HepG2 (cell line): ENCODE measurements around the gene CEP76. TPM values are rescaled to one million over a fixed set of nuclear protein-coding genes. Genes with fewer than 3 reads are reported as not detected.

Source experiments
- ATAC-seq: fragments of 200-7000 bp; cut with Tn5 transposase; 3 replicates; pipeline ENCODE4 v1.9.1; 2020; ENCODE audit warnings: mild to moderate bottlenecking, moderate library complexity
- BruUV-seq: library from RNA; stranded (reverse); fragments of 400-500 nt; replicated peaks from 2 replicates; lab custom pipeline; 2021; lab: Mats Ljungman, UMichigan
- CTCF ChIA-PET: fragments of 300-600 bp; formaldehyde crosslinking; extraction: SDS; loops from one replicate; lab custom pipeline; 2021; ENCODE audit warnings: low total read pairs, inconsistent platforms, low intra/inter-chr PET ratio; lab: Yijun Ruan, JAX
- POLR2A ChIA-PET: fragments of 350-600 bp; sonication (Branson Sonifier 250); formaldehyde crosslinking; loops from one replicate; lab custom pipeline; 2020; ENCODE audit warnings: antibody characterized with exemption, inconsistent platforms; lab: Yijun Ruan, JAX
- DNase-seq: peaks from one replicate; pipeline ENCODE4 v3.0.0-alpha.2; 2015; ENCODE audit warnings: low spot score
- FAIRE-seq: peaks from 3 replicates; lab custom pipeline; 2011; peaks lifted over from hg19 to GRCh38; lab: Jason Lieb, UNC
- H2AFZ ChIP-seq: one replicate; pipeline ENCODE4 v1.6.1; 2011; ENCODE audit warnings: low read length, inconsistent platforms
- H3K27ac ChIP-seq: fragments of 300-600 bp; 3 replicates; pipeline ENCODE4 v1.8.0; 2011; ENCODE audit warnings: mixed run types, mild to moderate bottlenecking, mixed read lengths, low read length, inconsistent platforms; ENCODE audit not compliant: insufficient read depth; ENCODE audit errors: extremely low read length
- H3K27me3 ChIP-seq, 2 experiments: fragments of 200-600 bp in 1 of 2; 2 replicates in 1 of 2; 3 replicates in 1 of 2; pipeline versions ENCODE4 v1.6.0 to v1.8.0; 2011; ENCODE audit warnings: low read length in 2 of 2, mild to moderate bottlenecking in 2 of 2, moderate library complexity in 2 of 2, inconsistent platforms in 1 of 2; ENCODE audit not compliant: insufficient read depth in 2 of 2, control insufficient read depth in 1 of 2
- H3K36me3 ChIP-seq, 2 experiments: fragments of 200-600 bp in 1 of 2; replicated peaks in 1 of 2; 2 replicates in 1 of 2; 3 replicates in 1 of 2; pipeline versions ENCODE4 v1.5.1 to v1.8.0; 2011; ENCODE audit warnings: low read length in 2 of 2, inconsistent platforms in 1 of 2; ENCODE audit not compliant: insufficient read depth in 2 of 2, control insufficient read depth in 1 of 2
- H3K4me1 ChIP-seq: 2 replicates; pipeline ENCODE4 v1.5.1; 2012; ENCODE audit warnings: low read length, inconsistent platforms; ENCODE audit not compliant: insufficient read depth
- H3K4me2 ChIP-seq: 2 replicates; pipeline ENCODE4 v1.6.0; 2011; ENCODE audit warnings: low read depth, low read length, inconsistent platforms
- H3K4me3 ChIP-seq, 3 experiments: fragments of 200-600 bp in 1 of 3; sonication (generic), shearing (Covaris generic) in 1 of 3; replicated peaks in 1 of 3; 2 replicates each; pipeline ENCODE4 v1.5.1; 2011 to 2016; ENCODE audit warnings: low read length in 3 of 3, inconsistent platforms in 2 of 3, low read depth in 2 of 3, mild to moderate bottlenecking in 2 of 3, control low read depth in 1 of 3, mixed read lengths in 1 of 3; ENCODE audit not compliant: insufficient read depth in 1 of 3
- H3K79me2 ChIP-seq: one replicate; pipeline ENCODE4 v1.6.1; 2011; ENCODE audit warnings: low read length, inconsistent platforms; ENCODE audit not compliant: insufficient read depth
- H3K9ac ChIP-seq: 2 replicates; pipeline ENCODE4 v1.6.0; 2011; ENCODE audit warnings: mild to moderate bottlenecking, low read depth, low read length, inconsistent platforms; ENCODE audit not compliant: insufficient read depth
- H3K9me3 ChIP-seq: 2 replicates; pipeline ENCODE4 v1.5.1; 2012; ENCODE audit warnings: mild to moderate bottlenecking, low read length
- H4K20me1 ChIP-seq: 2 replicates; pipeline ENCODE4 v1.6.0; 2011; ENCODE audit warnings: inconsistent platforms, mild to moderate bottlenecking, low read length, moderate library complexity; ENCODE audit not compliant: insufficient read depth
- GATAD1 ChIP-seq: IDR thresholded peaks from 2 replicates; pipeline ENCODE4 v1.6.1; 2016; ENCODE audit warnings: missing genetic modification reagents, missing compliant biosample characterization
- HOXA5 ChIP-seq: sonication (generic); formaldehyde crosslinking; IDR thresholded peaks from 2 replicates; pipeline ENCODE4 v1.4.0; 2020; ENCODE audit warnings: missing genetic modification reagents
- ZFX ChIP-seq: sonication (generic); formaldehyde crosslinking; IDR thresholded peaks from 2 replicates; pipeline ENCODE4 v1.4.0; 2020; ENCODE audit warnings: mild to moderate bottlenecking, low read depth, missing genetic modification reagents, moderate library complexity
- WGBS: methylation state at CpG from one replicate; pipeline ENCODE4 v1.1.6; 2017; ENCODE audit warnings: low lambda C conversion rate; 5-methylcytosine and 5-hydroxymethylcytosine counted together
- in situ Hi-C: cut with HindIII; loops from 2 replicates; pipeline ENCODE4 v1.10.0; 2017; ENCODE audit warnings: low pct_unique_long_range_greater_than_20kb; ENCODE audit not compliant: extremely low pct_ligation_motif_present
- intact Hi-C: fragments of 100-400 bp; cut with micrococcal nuclease; formaldehyde crosslinking; loops from one replicate; pipeline ENCODE4 v1.10.0; 2022; ENCODE audit not compliant: unreplicated experiment
- polyA plus RNA-seq, 8 experiments: library from polyadenylated mRNA; depleted of rRNA in 3 of 8; stranded (reverse) in 7 of 8; unstranded in 1 of 8; fragments of >200 nt; fragmentation: Illumina TruSeq in 4 of 8; extraction: Trizol in 4 of 8; gene quantifications; 2 replicates each; pipeline versions ENCODE4 v1.2.1 to v1.2.3, GENCODE V29; 2011 to 2016; ENCODE audit warnings: low read depth in 4 of 8, missing spikeins in 1 of 8, mixed read lengths in 1 of 8; ENCODE audit not compliant: insufficient read depth in 1 of 8
- total RNA-seq, 5 experiments: library from RNA; depleted of rRNA; stranded (reverse); fragments of >200 nt; fragmentation: Illumina TruSeq; extraction: Trizol; gene quantifications; 2 replicates each; pipeline ENCODE4 v1.2.3, GENCODE V29; 2016; ENCODE audit warnings: low read depth in 1 of 5
- TF ChIP-seq, protein P1 (sequence below): sonication (generic); formaldehyde crosslinking; IDR thresholded peaks from 2 replicates; pipeline ENCODE4 v1.4.0; 2020; ENCODE audit warnings: low read depth, missing genetic modification reagents

CEP76 gene
- total and polyA plus RNA-seq, 2 of the 13 experiments (the other 11 are each of a cell fraction or from before 2014, with no cell fraction given), result 13.9 to 15.1 TPM

DNA sequence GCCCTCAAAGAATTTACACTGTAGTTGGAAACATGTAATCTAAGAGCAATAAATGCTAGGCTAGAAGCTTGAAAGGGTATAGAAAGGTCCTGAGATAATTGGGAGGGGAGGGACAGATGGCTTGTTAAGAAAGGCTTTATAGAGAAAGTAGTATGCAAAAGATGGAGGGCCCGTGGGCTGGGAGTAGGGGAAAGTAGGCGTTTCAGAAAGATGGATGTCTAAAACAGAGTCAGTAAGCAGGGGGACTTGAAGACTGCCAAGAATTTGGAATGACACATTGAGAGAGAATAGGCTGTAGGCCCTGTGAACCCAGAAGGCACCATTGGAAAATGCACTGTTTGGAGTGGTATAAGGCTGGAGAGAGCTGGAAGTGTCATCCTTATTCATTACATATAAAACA lies 1.1 kb upstream of the CEP76 start:
- TSS peak; percentile 80 for BruUV-seq
- POLR2A ChIA-PET, result interaction anchor here (1.4 to 2.9 kb wide), 3 partner anchors 27 to 287 kb away, joined by 3 to 14 read pairs (median 10); partner anchors contain the start of genes CEP192 and SEH1L
- H3K36me3 ChIP-seq, result peaks cover 4 to 27% of the 10 kb centered on the region in 2 experiments; a peak in 4 of 5 replicates
- no peaks in the 10 kb centered on the region for H3K9me3 ChIP-seq
- peak overlapping the region; percentile 93 for H3K9ac ChIP-seq
- in situ Hi-C loops, result no loop called here
- CTCF ChIA-PET, result no interaction called here
- H3K27ac ChIP-seq, result peak overlapping the region; percentile 89
- peak overlapping the region; percentile 91 to 99 (median 93) for H3K4me3 ChIP-seq
- no peaks in the 10 kb centered on the region for H4K20me1 ChIP-seq
- 0% methylated on average over 2 of the region's 2 CpGs for WGBS
- no peak for ATAC-seq
- intact Hi-C loops, result no loop called here
- no peak for FAIRE-seq
- TF ChIP-seq HOXA5 (no peak), ZFX (CRISPR knock-in tag) (no peak), GATAD1 (CRISPR knock-in tag) (no peak)
- TF ChIP-seq, protein P1, sequence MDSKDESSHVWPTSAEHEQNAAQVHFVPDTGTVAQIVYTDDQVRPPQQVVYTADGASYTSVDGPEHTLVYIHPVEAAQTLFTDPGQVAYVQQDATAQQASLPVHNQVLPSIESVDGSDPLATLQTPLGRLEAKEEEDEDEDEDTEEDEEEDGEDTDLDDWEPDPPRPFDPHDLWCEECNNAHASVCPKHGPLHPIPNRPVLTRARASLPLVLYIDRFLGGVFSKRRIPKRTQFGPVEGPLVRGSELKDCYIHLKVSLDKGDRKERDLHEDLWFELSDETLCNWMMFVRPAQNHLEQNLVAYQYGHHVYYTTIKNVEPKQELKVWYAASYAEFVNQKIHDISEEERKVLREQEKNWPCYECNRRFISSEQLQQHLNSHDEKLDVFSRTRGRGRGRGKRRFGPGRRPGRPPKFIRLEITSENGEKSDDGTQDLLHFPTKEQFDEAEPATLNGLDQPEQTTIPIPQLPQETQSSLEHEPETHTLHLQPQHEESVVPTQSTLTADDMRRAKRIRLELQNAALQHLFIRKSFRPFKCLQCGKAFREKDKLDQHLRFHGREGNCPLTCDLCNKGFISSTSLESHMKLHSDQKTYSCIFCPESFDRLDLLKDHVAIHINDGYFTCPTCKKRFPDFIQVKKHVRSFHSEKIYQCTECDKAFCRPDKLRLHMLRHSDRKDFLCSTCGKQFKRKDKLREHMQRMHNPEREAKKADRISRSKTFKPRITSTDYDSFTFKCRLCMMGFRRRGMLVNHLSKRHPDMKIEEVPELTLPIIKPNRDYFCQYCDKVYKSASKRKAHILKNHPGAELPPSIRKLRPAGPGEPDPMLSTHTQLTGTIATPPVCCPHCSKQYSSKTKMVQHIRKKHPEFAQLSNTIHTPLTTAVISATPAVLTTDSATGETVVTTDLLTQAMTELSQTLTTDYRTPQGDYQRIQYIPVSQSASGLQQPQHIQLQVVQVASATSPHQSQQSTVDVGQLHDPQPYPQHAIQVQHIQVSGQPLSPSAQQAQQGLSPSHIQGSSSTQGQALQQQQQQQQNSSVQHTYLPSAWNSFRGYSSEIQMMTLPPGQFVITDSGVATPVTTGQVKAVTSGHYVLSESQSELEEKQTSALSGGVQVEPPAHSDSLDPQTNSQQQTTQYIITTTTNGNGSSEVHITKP (CRISPR knock-in tag), result peak; percentile 59; the same call in 1 of the 2 replicates
- no peak overlapping the region for H2AFZ ChIP-seq
- peaks cover 68% of the 10 kb centered on the region for H3K79me2 ChIP-seq
- H3K4me1 ChIP-seq, result peaks cover 51% of the 10 kb centered on the region
- no peaks in the 10 kb centered on the region; a peak in 2 of 5 replicates for H3K27me3 ChIP-seq
- peak overlapping the region; percentile 83 for H3K4me2 ChIP-seq
- no peak for DNase-seq
